Measurements from ENCODE around the gene EFCAB12. TPM values are rescaled to one million over a fixed set of nuclear protein-coding genes. Genes with fewer than 3 reads are reported as not detected.
A peak's percentile ranks its signal among the peaks of the same experiment; 100 is the strongest.

Gene EFCAB12
- total and polyA plus RNA-seq, 2 of the 8 experiments (the other 6 are each of a cell fraction or from before 2014, with no cell fraction given) = 0.60 to 0.99 TPM

DNA sequence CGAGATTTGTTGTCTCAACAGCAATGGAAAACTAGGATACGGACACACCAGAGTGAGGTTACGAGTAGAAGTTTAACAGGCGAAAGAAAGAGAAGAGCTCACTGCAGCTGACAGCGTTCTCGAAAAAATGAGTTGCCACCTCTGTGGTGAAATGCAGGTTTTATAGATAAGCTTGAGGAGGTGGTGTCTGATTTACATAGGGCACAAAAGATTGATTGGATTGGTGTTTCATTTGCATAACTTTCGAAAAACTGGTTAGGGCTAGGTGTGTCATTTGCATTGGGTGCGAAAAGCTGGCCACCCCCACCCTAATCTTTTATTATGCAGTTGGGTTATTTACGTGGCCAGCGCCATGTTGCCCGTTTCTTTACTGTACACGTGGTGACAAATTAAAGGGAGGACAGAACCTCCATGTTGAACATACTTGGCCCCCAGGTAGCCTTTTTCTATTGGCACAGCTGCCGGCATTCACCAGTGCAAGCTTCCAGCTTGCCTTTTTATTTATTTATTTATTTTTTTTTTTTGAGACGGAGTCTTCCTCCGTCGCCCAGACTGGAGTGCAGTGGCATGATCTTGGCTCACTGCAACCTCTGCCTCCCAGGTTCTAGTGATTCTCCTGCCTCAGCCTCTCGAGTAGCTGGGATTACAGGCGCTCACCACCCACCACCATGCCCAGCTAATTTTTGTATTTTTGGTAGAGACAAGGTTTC is 19.9 kb upstream of the EFCAB12 start:
- H2AFZ ChIP-seq (ENCODE audit: low read length) = no peak overlapping the region
- H3K27me3 ChIP-seq (replicated peaks in 1 of 4; ENCODE audit: control insufficient read depth in 3 of 4, extremely low read depth in 1 of 4, insufficient read depth in 3 of 4, low read length in 3 of 4) = no peaks in the 10 kb centered on the region
- peak overlapping the region; percentile 48; the same call in 1 of the 2 replicates for H3K18ac ChIP-seq (ENCODE audit: extremely low read depth, low read length)
- no peak overlapping the region for H2BK120ac ChIP-seq (replicated peaks; ENCODE audit: low read depth, low read length)
- no peak overlapping the region for H3K14ac ChIP-seq (ENCODE audit: insufficient read length)
- no peak overlapping the region for H4K91ac ChIP-seq (replicated peaks; ENCODE audit: insufficient read length, low read length)
- no peak overlapping the region for H4K5ac ChIP-seq (ENCODE audit: insufficient read length, low read depth, low read length)
- ChIA-PET CTCF (ENCODE audit: partially characterized antibody) (interaction anchor here (0.8 to 2.0 kb wide), 7 partner anchors 8 to 107 kb away, joined by 3 to 5 read pairs (median 3); partner anchors contain the start of genes IFT122 and MBD4), POLR2A (ENCODE audit: partially characterized antibody) (interaction anchor here (0.8 to 1.4 kb wide), 9 partner anchors 8 to 109 kb away, joined by 3 to 7 read pairs (median 3); partner anchors contain the start of genes IFT122 and MBD4)
- no peak overlapping the region for H2BK20ac ChIP-seq (ENCODE audit: low read length)
- peak overlapping the region in 2 of 4 experiments; percentile 25 to 78; a peak in 3 of 7 replicates for H3K9ac ChIP-seq (replicated peaks in 1 of 4; ENCODE audit: extremely low read depth in 1 of 4, low read depth in 3 of 4, low read length in 3 of 4)
- peak overlapping the region; percentile 5 for H3K56ac ChIP-seq (replicated peaks; ENCODE audit: insufficient read length, low read depth, low read length)
- H2BK15ac ChIP-seq (ENCODE audit: low read length) = no peak overlapping the region
- H3K9me3 ChIP-seq (ENCODE audit: insufficient read depth in 2 of 2, low read depth in 1 of 2, low read length in 1 of 2) = no peaks in the 10 kb centered on the region
- no peaks in the 10 kb centered on the region for H3K79me2 ChIP-seq (ENCODE audit: control insufficient read depth in 1 of 2, insufficient read depth in 2 of 2, low read length in 2 of 2)
- H3K23ac ChIP-seq (ENCODE audit: insufficient read length) = no peak overlapping the region
- no peaks in the 10 kb centered on the region for H4K20me1 ChIP-seq (replicated peaks in 1 of 2; ENCODE audit: control insufficient read depth in 1 of 2, insufficient read depth in 2 of 2, low read length in 2 of 2)
- H4K8ac ChIP-seq (ENCODE audit: extremely low read depth, insufficient read depth, low read length) = no peak overlapping the region
- peaks cover 0 to 5% (median 0%) of the 10 kb centered on the region in 4 experiments; a peak in 5 of 8 replicates for H3K36me3 ChIP-seq (ENCODE audit: control insufficient read depth in 2 of 4, insufficient read depth in 4 of 4, low read length in 3 of 4)
- 62% methylated on average over 18 of the region's 18 CpGs; no CpG with 5 or more reads in 1 of the 2 experiments for WGBS, 2 experiments (ENCODE audit: extremely low coverage in 1 of 2, insufficient coverage in 1 of 2, insufficient read length in 1 of 2, insufficient replicate concordance in 2 of 2, low coverage in 1 of 2, low lambda C conversion rate in 2 of 2, missing lambda C conversion rate in 1 of 2)
- H2BK12ac ChIP-seq (ENCODE audit: low read depth, low read length) = peak overlapping the region; percentile 56; the same call in 1 of the 2 replicates
- 0 out of 2 replicates have a peak overlapping the region, but pooled peaks have one; percentile 55 for H2BK5ac ChIP-seq (ENCODE audit: low read depth, low read length)
- no peak for DNase-seq (ENCODE audit: low read depth in 1 of 2, low spot score in 2 of 2)
- peak overlapping the region; percentile 63; the same call in 1 of the 2 replicates for H3K27ac ChIP-seq (ENCODE audit: low read depth, low read length)
- H3K23me2 ChIP-seq (ENCODE audit: low read depth, low read length) = no peaks in the 10 kb centered on the region
- peak; percentile 48 for FAIRE-seq
- peak overlapping the region; percentile 13; the same call in 1 of the 2 replicates for H2AK5ac ChIP-seq (ENCODE audit: low read depth, low read length)
- no peaks in the 10 kb centered on the region for H3K79me1 ChIP-seq (ENCODE audit: low read depth, low read length)
- peak overlapping the region in 2 of 4 experiments; percentile 11 to 37; a peak in 2 of 8 replicates for H3K4me3 ChIP-seq (ENCODE audit: extremely low read depth in 1 of 4, insufficient read depth in 2 of 4, low read depth in 3 of 4, low read length in 4 of 4)
- no peak overlapping the region for H3K4ac ChIP-seq (replicated peaks; ENCODE audit: insufficient read length, low read depth, low read length)
- peaks cover 2 to 22% (median 7%) of the 10 kb centered on the region in 4 experiments; a peak in 5 of 7 replicates for H3K4me1 ChIP-seq (replicated peaks in 1 of 4; ENCODE audit: control insufficient read depth in 3 of 4, insufficient read depth in 4 of 4, low read length in 3 of 4)
- H3K4me2 ChIP-seq (ENCODE audit: insufficient read depth in 1 of 2, low read depth in 2 of 2, low read length in 2 of 2) = peak overlapping the region; percentile 49 to 85
- TF ChIP-seq ASH2L (IDR thresholded peaks at IDR 0.05; ENCODE audit: low read length) (peak; percentile 80), CEBPB (IDR thresholded peaks at IDR 0.05; ENCODE audit: low read depth, low read length) (no peak), POU5F1 (IDR thresholded peaks at IDR 0.05; ENCODE audit: low read depth, low read length) (0 out of 2 replicates have a peak, but pooled peaks have one; percentile 31), YY1 (IDR thresholded peaks at IDR 0.05; ENCODE audit: low read depth, low read length) (peak; percentile 82), HDAC2 (IDR thresholded peaks at IDR 0.05; ENCODE audit: borderline replicate concordance in 1 of 2, low read depth in 2 of 2, low read length in 2 of 2) (no peak), KDM4A (IDR thresholded peaks at IDR 0.05; ENCODE audit: low read depth, low read length, severe bottlenecking) (no peak), TBP (IDR thresholded peaks at IDR 0.05; ENCODE audit: low read depth, low read length) (peak; percentile 61; the same call in 1 of the 2 replicates), CREB1 (IDR thresholded peaks at IDR 0.05) (no peak), GABPA (IDR thresholded peaks at IDR 0.05; ENCODE audit: borderline replicate concordance, insufficient read depth, low read length) (no peak), POLR2A (IDR thresholded peaks at IDR 0.05; ENCODE audit: control extremely low read depth in 1 of 2, low read depth in 2 of 2, low read length in 2 of 2) (peak in 1 of 2 experiments; percentile 64; a peak in 1 of 3 replicates), MAFK (IDR thresholded peaks at IDR 0.05; ENCODE audit: low read depth, low read length) (no peak)
- TF ChIP-seq, protein P1, sequence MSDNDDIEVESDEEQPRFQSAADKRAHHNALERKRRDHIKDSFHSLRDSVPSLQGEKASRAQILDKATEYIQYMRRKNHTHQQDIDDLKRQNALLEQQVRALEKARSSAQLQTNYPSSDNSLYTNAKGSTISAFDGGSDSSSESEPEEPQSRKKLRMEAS (IDR thresholded peaks at IDR 0.05) = peak; percentile 81

Data from H1 (cell line).